Endothelial cell of umbilical vein (primary cell): Measurements from ENCODE around the gene UBE2G1. TPM values are rescaled to one million over a fixed set of nuclear protein-coding genes. Genes with fewer than 3 reads are reported as not detected.

Experiments used
- polyA plus RNA-seq, 4 experiments: library from polyadenylated mRNA; depleted of rRNA in 3 of 4; stranded (reverse) in 3 of 4; unstranded in 1 of 4; fragments of >200 nt; gene quantifications; 2 replicates each; pipeline versions ENCODE4 v1.2.1 to v1.2.3, GENCODE V29; 2011 to 2012; ENCODE audit warnings: missing spikeins in 1 of 4
- small RNA-seq: library from RNA; depleted of rRNA; stranded (forward); fragments of <200 nt; gene quantifications from one replicate; pipeline ENCODE3, GENCODE V24; 2012; ENCODE audit warnings: low replicate concordance, low read depth; ENCODE audit not compliant: insufficient read depth, insufficient read length
- total RNA-seq: library from RNA; stranded (reverse); gene quantifications from 2 replicates; pipeline ENCODE4 v1.2.3, GENCODE V29; 2021

The UBE2G1 gene
- total and polyA plus RNA-seq, 2 donors (not counting 3 experiments of a cell fraction or from before 2014, with no cell fraction given) = 29.2 to 79.6 TPM

Small RNA genes lying within 50 kb of the gene (small RNA-seq; reads per million reads assigned to genes)
- gene RN7SL774P = not detected

Other genes with a start within 250 kb of the UBE2G1 start
- 42.5 and 52.1 TPM in 2 replicates for gene ZZEF1, start 223.6 kb downstream of the UBE2G1 start, total RNA-seq
- 15.7 and 20.7 TPM in 2 replicates for gene ZZEF1, start 223.6 kb downstream of the UBE2G1 start, polyA plus RNA-seq
- gene CYB5D2, start 223.5 kb downstream of the UBE2G1 start, total RNA-seq = 12.6 and 13.3 TPM in 2 replicates
- 28.4 and 30.2 TPM in 2 replicates for gene CYB5D2, start 223.5 kb downstream of the UBE2G1 start, polyA plus RNA-seq
- gene ANKFY1, start 102.7 kb downstream of the UBE2G1 start, total RNA-seq = 45.4 and 51.1 TPM in 2 replicates
- 26.0 and 30.6 TPM in 2 replicates for gene ANKFY1, start 102.7 kb downstream of the UBE2G1 start, polyA plus RNA-seq
- 0.66 TPM in 1 of 2 replicates, not detected in the other for gene SPNS3, start 67.3 kb upstream of the UBE2G1 start, total RNA-seq
- gene SPNS3, start 67.3 kb upstream of the UBE2G1 start, polyA plus RNA-seq = 0.18 and 0.24 TPM in 2 replicates
- gene SPNS2, start 132.2 kb upstream of the UBE2G1 start, total RNA-seq = 56.6 and 77.3 TPM in 2 replicates
- gene SPNS2, start 132.2 kb upstream of the UBE2G1 start, polyA plus RNA-seq = 70.2 and 77.3 TPM in 2 replicates
- gene MYBBP1A, start 188.7 kb upstream of the UBE2G1 start, total RNA-seq = 78.1 and 79.2 TPM in 2 replicates
- 26.8 and 29.3 TPM in 2 replicates for gene MYBBP1A, start 188.7 kb upstream of the UBE2G1 start, polyA plus RNA-seq
- not detected in 2 replicates for gene GGT6, start 193.9 kb upstream of the UBE2G1 start, total RNA-seq
- not detected in 2 replicates for gene GGT6, start 193.9 kb upstream of the UBE2G1 start, polyA plus RNA-seq
- not detected in 2 replicates for gene SMTNL2, start 217.9 kb upstream of the UBE2G1 start, total RNA-seq
- gene SMTNL2, start 217.9 kb upstream of the UBE2G1 start, polyA plus RNA-seq = not detected in 2 replicates